ENCODE measurements around the gene MSH5.

MSH5 gene

GRCh38 chr6:31782126-31782855 lies 42.5 kb downstream of the MSH5 start:
- H3K36me3 ChIP-seq (ENCODE audit: insufficient read depth) = peaks cover 11% of the 10 kb centered on the region; the same call in 1 of the 2 replicates
- peaks cover 20% of the 10 kb centered on the region for H3K4me1 ChIP-seq (ENCODE audit: low read depth, poor library complexity, severe bottlenecking)
- no peak overlapping the region for H2AFZ ChIP-seq (ENCODE audit: low read depth)
- H3K4me2 ChIP-seq = no peak overlapping the region
- H4K20me1 ChIP-seq (ENCODE audit: insufficient read depth) = no peaks in the 10 kb centered on the region
- no peak overlapping the region for H3K9ac ChIP-seq
- H3K27me3 ChIP-seq (ENCODE audit: insufficient read depth, low read depth) = no peaks in the 10 kb centered on the region
- no peak overlapping the region for H3K4me3 ChIP-seq (IDR thresholded peaks at IDR 0.05; ENCODE audit: insufficient read depth, low read depth, low read length)
- H3K27ac ChIP-seq = no peak overlapping the region
- H3K79me2 ChIP-seq (ENCODE audit: insufficient read depth, low read depth) = no peaks in the 10 kb centered on the region
- TF ChIP-seq CTCF (conservative IDR thresholded peaks at IDR 0.05; ENCODE audit: low read depth, low read length) = no peak

GRCh38 chr6:31784098-31784925 lies 44.5 kb downstream of the MSH5 start:
- peaks cover 11% of the 10 kb centered on the region; the same call in 1 of the 2 replicates for H3K36me3 ChIP-seq (ENCODE audit: insufficient read depth)
- H3K79me2 ChIP-seq (ENCODE audit: insufficient read depth, low read depth) = no peaks in the 10 kb centered on the region
- no peak for TF ChIP-seq CTCF (conservative IDR thresholded peaks at IDR 0.05; ENCODE audit: low read depth, low read length)
- no peak overlapping the region for H3K9ac ChIP-seq
- no peaks in the 10 kb centered on the region for H4K20me1 ChIP-seq (ENCODE audit: insufficient read depth)
- H3K27ac ChIP-seq = no peak overlapping the region
- no peak overlapping the region for H2AFZ ChIP-seq (ENCODE audit: low read depth)
- no peak overlapping the region for H3K4me3 ChIP-seq (IDR thresholded peaks at IDR 0.05; ENCODE audit: insufficient read depth, low read depth, low read length)
- peaks cover 23% of the 10 kb centered on the region for H3K4me1 ChIP-seq (ENCODE audit: low read depth, poor library complexity, severe bottlenecking)
- no peaks in the 10 kb centered on the region for H3K27me3 ChIP-seq (ENCODE audit: insufficient read depth, low read depth)
- no peak overlapping the region for H3K4me2 ChIP-seq

GRCh38 chr6:31785475-31785874 lies 45.7 kb downstream of the MSH5 start:
- H3K27ac ChIP-seq = no peak overlapping the region
- H4K20me1 ChIP-seq (ENCODE audit: insufficient read depth) = no peaks in the 10 kb centered on the region
- no peaks in the 10 kb centered on the region for H3K27me3 ChIP-seq (ENCODE audit: insufficient read depth, low read depth)
- no peak overlapping the region for H3K4me2 ChIP-seq
- peaks cover 35% of the 10 kb centered on the region for H3K4me1 ChIP-seq (ENCODE audit: low read depth, poor library complexity, severe bottlenecking)
- H3K4me3 ChIP-seq (IDR thresholded peaks at IDR 0.05; ENCODE audit: insufficient read depth, low read depth, low read length) = no peak overlapping the region
- H3K9ac ChIP-seq = no peak overlapping the region
- H3K79me2 ChIP-seq (ENCODE audit: insufficient read depth, low read depth) = peaks cover 4% of the 10 kb centered on the region; the same call in 1 of the 2 replicates
- H3K36me3 ChIP-seq (ENCODE audit: insufficient read depth) = peaks cover 11% of the 10 kb centered on the region; the same call in 1 of the 2 replicates
- no peak overlapping the region for H2AFZ ChIP-seq (ENCODE audit: low read depth)
- TF ChIP-seq CTCF (conservative IDR thresholded peaks at IDR 0.05; ENCODE audit: low read depth, low read length) = no peak

- no peaks in the 10 kb centered on the region for H3K27me3 ChIP-seq (ENCODE audit: insufficient read depth, low read depth)
- no peaks in the 10 kb centered on the region; the same call in 1 of the 2 replicates for H3K36me3 ChIP-seq (ENCODE audit: insufficient read depth)
- no peak overlapping the region for H3K4me2 ChIP-seq
- H3K4me1 ChIP-seq (ENCODE audit: low read depth, poor library complexity, severe bottlenecking) = peaks cover 67% of the 10 kb centered on the region
- no peak overlapping the region for H2AFZ ChIP-seq (ENCODE audit: low read depth)
- no peak overlapping the region for H3K4me3 ChIP-seq (IDR thresholded peaks at IDR 0.05; ENCODE audit: insufficient read depth, low read depth, low read length)
- peak; percentile 61 for TF ChIP-seq CTCF (conservative IDR thresholded peaks at IDR 0.05; ENCODE audit: low read depth, low read length)
- H4K20me1 ChIP-seq (ENCODE audit: insufficient read depth) = no peaks in the 10 kb centered on the region
- H3K79me2 ChIP-seq (ENCODE audit: insufficient read depth, low read depth) = peaks cover 37% of the 10 kb centered on the region
- H3K27ac ChIP-seq = no peak overlapping the region
- H3K9ac ChIP-seq = no peak overlapping the region
Observed at GRCh38 chr6:31791324-31792089, 51.7 kb downstream of the MSH5 start.
